BJ (cell line): Measurements from ENCODE around the gene LRFN4. TPM values are rescaled to one million over a fixed set of nuclear protein-coding genes. Genes with fewer than 3 reads are reported as not detected.

Source experiments
- CTCF ChIA-PET: fragments of 350-600 bp; formaldehyde crosslinking; extraction: SDS; loops from one replicate; lab custom pipeline; 2021; ENCODE audit warnings: antibody characterized with exemption, inconsistent platforms; lab: Yijun Ruan, JAX
- POLR2A ChIA-PET: fragments of 300-600 bp; sonication (Branson Sonifier 250); formaldehyde crosslinking; extraction: SDS; loops from one replicate; lab custom pipeline; 2021; ENCODE audit warnings: antibody characterized with exemption; lab: Charles Lee
- DNase-seq: peaks from one replicate; pipeline ENCODE4 v3.0.0-alpha.2; 2011; ENCODE audit warnings: low read depth
- H3K27me3 ChIP-seq: 2 replicates; pipeline ENCODE4 v1.6.0; 2011; ENCODE audit warnings: low read length; ENCODE audit not compliant: control insufficient read depth, insufficient read depth
- H3K36me3 ChIP-seq: 2 replicates; pipeline ENCODE4 v1.5.1; 2011; ENCODE audit warnings: low read length; ENCODE audit not compliant: control insufficient read depth, insufficient read depth
- H3K4me3 ChIP-seq: 2 replicates; pipeline ENCODE4 v1.5.1; 2011; ENCODE audit warnings: low read depth, mild to moderate bottlenecking, control low read depth, low read length
- polyA plus RNA-seq: library from polyadenylated mRNA; depleted of rRNA; stranded (reverse); fragments of >200 nt; gene quantifications from 2 replicates; pipeline ENCODE4 v1.2.3, GENCODE V29; 2011
- TF ChIP-seq, protein P1 (sequence below): IDR thresholded peaks from 2 replicates; pipeline ENCODE4 v1.5.1; 2011; ENCODE audit warnings: low read depth, mild to moderate bottlenecking, control low read depth, inconsistent platforms, low read length, moderate library complexity; ENCODE audit not compliant: insufficient read depth

The LRFN4 gene
- polyA plus RNA-seq, 1 experiment = 15.8 TPM

- H3K27me3 ChIP-seq = no peaks in the 10 kb centered on the region
- DNase-seq = no peak
- POLR2A ChIA-PET = interaction anchor here (0.7 to 1.6 kb wide), 2 partner anchors 13 to 128 kb away, joined by 7 read pairs; no protein-coding TSS in a partner anchor
- CTCF ChIA-PET = interaction anchor here (0.8 to 4.0 kb wide), 7 partner anchors 9 to 178 kb away, joined by 3 to 25 read pairs (median 4); partner anchors contain the start of gene C11orf86
- TF ChIP-seq, protein P1, sequence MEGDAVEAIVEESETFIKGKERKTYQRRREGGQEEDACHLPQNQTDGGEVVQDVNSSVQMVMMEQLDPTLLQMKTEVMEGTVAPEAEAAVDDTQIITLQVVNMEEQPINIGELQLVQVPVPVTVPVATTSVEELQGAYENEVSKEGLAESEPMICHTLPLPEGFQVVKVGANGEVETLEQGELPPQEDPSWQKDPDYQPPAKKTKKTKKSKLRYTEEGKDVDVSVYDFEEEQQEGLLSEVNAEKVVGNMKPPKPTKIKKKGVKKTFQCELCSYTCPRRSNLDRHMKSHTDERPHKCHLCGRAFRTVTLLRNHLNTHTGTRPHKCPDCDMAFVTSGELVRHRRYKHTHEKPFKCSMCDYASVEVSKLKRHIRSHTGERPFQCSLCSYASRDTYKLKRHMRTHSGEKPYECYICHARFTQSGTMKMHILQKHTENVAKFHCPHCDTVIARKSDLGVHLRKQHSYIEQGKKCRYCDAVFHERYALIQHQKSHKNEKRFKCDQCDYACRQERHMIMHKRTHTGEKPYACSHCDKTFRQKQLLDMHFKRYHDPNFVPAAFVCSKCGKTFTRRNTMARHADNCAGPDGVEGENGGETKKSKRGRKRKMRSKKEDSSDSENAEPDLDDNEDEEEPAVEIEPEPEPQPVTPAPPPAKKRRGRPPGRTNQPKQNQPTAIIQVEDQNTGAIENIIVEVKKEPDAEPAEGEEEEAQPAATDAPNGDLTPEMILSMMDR = no peak
- H3K4me3 ChIP-seq = peak within 1 kb of the TSS; percentile 90
- peaks cover 19% of the 10 kb centered on the region for H3K36me3 ChIP-seq
These were observed 13.7 kb upstream of the LRFN4 start, which contains the start of gene RCE1 for GRCh38 chr11:66842896-66843775. Gene RCE1, plus strand, starts transcription at chr11:66843441. Its CDS starts 15 bp downstream, at chr11:66843456.

DNA sequence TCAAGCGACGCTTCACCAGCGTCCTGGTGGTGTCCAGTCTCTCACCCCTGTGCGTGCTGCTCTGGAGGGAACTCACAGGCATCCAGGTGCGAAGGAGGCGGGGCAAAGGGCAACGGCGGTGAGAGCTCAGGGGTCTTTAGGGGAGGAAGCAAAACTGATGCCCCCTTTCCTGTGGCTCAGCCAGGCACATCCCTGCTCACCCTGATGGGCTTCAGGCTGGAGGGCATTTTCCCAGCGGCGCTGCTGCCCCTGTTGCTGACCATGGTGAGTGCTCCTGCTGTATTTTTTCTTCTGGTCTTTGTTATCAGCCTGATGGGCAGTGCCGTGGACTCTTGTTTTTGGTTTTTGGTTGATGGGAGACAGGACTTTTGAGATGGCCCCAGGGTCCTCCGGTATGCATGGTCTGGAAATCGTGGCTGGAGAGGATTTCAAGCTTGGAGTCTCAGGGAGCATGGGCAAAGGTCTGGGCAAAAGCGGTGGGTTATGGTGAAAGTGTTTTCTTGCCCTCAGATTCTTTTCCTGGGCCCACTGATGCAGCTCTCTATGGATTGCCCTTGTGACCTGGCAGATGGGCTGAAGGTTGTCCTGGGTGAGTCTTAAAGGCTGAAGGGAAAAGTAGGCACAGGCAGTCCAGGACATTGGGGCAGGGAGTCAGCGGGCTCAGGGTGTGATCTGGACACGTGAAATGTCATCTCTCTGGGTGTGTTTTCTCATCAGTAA is 12.9 kb upstream of the LRFN4 start:
- peak overlapping the region; percentile 90 for H3K4me3 ChIP-seq
- no peaks in the 10 kb centered on the region for H3K27me3 ChIP-seq
- ChIA-PET CTCF (interaction anchor here (0.8 to 4.0 kb wide), 6 partner anchors 8 to 177 kb away, joined by 3 to 25 read pairs (median 6); partner anchors contain the start of gene C11orf86), POLR2A (interaction anchor here (0.7 kb wide), 1 partner anchor 12 kb away, joined by 7 read pairs; no protein-coding TSS in a partner anchor)
- TF ChIP-seq, protein P1 = no peak
- peaks cover 22% of the 10 kb centered on the region for H3K36me3 ChIP-seq
- DNase-seq = no peak

GRCh38 chr11:66844496-66845142 is 12.2 kb upstream of the LRFN4 start:
- no peaks in the 10 kb centered on the region for H3K27me3 ChIP-seq
- H3K4me3 ChIP-seq = peak overlapping the region; percentile 90
- no peak for DNase-seq
- peaks cover 25% of the 10 kb centered on the region for H3K36me3 ChIP-seq
- ChIA-PET CTCF (interaction anchor here (0.9 to 2.5 kb wide), 4 partner anchors 8 to 209 kb away, joined by 3 to 17 read pairs (median 4); partner anchors contain the start of gene C11orf86), POLR2A (no interaction called here)
- TF ChIP-seq, protein P1 = no peak

DNA sequence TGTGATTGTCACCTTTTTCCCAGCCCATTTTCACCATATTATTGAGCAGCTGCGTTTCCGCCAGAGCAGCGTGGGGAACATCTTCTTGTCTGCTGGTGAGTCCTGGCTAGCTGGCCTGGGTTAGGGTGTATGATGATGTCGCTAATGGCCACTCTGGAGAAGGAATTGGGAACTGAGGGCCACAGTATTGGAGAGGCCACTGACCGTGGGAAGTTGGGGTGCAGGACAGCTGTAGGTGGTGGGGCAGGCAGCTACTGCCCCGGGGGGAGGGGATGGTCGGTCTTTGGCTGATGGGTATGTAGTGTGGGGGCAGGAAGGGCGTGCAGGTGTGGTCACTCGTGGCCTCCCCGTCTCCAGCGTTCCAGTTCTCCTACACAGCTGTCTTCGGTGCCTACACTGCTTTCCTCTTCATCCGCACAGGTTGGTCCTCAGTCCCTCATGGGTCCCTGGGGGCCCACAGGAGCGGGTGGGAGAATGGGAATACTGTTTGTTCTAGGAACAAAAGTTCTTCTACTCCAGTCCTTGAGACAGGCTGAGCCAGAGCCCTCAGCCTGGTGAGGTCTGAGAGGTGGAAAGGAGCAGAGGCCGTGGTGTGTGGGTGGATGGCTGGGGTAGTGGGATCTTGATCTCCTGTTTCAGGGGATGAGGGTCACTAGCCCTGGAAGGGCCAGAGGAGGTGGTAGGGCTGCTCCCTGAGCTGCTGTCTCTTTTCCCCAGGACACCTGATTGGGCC is 11.6 kb upstream of the LRFN4 start:
- H3K4me3 ChIP-seq = no peak overlapping the region
- TF ChIP-seq, protein P1 = no peak
- DNase-seq = no peak
- ChIA-PET POLR2A (no interaction called here), CTCF (interaction anchor here (0.9 to 2.5 kb wide), 2 partner anchors 131 to 208 kb away, joined by 3 to 17 read pairs; partner anchors contain the start of gene C11orf86)
- H3K36me3 ChIP-seq = peaks cover 25% of the 10 kb centered on the region
- no peaks in the 10 kb centered on the region for H3K27me3 ChIP-seq
